ENCODE measurements around the gene PRAF2.

Gene PRAF2

DNA sequence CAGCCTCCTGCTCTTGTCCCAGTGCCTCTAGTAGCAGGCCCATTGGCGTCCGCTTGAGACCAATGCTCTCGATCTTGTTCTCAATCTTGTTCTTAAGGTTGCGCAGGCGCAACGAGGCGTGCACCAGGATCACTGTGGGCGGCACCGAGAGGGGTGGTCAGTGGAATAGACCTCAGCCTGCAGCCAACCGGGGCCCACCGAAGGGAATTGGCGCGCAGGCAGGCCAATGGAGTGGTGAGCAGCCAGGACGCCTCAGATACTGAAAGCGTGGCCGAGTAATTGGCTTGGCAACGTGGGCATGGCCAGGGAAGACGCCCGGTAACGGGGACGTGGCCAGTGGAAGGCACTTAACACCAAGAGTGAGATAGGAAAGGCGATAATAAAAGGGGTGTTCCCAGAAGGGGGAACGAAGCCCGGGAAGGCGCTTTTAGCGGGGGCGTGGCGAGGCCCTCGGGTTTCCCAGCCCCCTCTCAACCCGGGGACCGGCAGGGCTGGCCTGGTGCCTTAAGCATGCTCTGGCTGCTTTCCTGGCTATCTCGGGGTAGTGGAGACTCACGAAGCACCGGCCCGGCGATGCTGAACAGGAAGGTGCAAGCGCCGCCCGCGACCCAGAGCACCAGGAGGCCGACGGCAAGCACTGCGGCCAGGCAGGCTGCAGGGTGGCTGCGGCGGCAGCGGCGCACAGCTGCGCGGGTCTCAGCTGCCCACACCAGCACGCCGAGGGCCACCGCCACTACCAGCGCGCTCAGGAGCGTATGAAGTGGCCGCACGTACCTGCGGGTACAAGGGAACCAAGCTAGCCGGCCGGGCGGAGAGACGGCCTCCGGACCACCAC is 1.7 kb downstream of the PRAF2 start:
- peak; percentile 90 for DNase-seq

- no peak for DNase-seq
Observed at GRCh38 chrX:49070988-49071387, 2.8 kb downstream of the PRAF2 start.

DNA sequence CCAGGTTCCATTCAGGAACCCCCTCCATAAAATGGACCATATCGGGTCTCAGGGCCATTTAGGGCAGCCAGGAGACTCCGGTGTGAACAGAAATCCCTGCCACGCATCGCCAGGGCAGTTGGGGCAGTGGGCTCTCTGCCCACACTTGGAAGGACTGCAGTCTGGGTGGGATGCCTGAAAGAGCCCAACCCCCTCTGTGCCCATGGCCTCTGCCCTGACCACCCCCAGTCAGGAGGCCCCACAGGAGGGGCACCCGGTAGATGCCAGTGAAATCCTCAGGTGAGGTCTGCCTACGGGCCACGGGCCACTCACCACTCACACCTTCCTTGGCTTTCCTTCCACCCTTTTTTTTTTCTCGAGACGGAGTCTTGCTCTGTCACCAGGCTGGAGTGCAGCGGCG is 4.8 kb downstream of the PRAF2 start:
- no peak for DNase-seq

- DNase-seq, result no peak
Observed at GRCh38 chrX:49067285-49068120, 6.3 kb downstream of the PRAF2 start.

DNA sequence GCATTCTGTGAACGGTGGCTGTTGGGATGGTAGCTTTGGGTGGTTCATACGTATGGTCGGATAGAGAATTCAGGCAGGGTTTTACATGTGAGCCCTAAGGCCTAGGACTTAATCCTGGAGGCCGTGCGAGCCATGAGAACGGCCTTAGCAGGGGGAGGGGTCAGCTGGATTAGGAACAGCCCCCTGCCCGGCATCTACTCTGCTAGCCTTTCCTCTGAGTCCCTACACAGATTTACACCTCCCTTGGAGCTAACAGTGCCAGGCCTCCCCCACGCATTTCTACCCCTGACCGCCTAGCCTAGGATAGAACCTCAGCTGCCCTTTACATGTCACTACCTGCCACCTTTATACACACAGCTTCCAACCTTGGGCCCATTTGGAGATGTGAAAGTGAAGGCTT is 7.1 kb downstream of the PRAF2 start:
- no peak for DNase-seq

GRCh38 chrX:49066278-49066677 is 7.5 kb downstream of the PRAF2 start:
- DNase-seq, result no peak

DNA sequence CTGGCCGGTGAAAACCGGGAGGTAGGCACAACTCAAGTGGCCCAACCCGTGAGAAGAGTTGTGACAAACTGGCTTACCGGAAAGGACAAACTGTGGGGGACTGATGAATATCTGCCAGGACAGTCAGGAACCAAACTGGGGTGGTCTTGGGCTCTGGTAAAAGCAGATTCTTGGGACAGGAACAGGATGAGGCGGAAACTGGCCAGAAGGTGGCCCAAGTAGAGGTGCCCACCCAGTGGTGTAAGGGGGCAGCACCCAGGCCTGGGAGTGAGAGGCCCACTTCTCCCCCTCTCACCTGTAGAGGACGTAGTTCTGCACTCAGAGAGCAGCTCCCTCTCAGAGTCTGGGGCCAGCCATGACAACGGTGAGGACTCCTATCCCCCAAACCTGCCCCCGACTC is 9.1 kb downstream of the PRAF2 start:
- DNase-seq, result no peak

DNA sequence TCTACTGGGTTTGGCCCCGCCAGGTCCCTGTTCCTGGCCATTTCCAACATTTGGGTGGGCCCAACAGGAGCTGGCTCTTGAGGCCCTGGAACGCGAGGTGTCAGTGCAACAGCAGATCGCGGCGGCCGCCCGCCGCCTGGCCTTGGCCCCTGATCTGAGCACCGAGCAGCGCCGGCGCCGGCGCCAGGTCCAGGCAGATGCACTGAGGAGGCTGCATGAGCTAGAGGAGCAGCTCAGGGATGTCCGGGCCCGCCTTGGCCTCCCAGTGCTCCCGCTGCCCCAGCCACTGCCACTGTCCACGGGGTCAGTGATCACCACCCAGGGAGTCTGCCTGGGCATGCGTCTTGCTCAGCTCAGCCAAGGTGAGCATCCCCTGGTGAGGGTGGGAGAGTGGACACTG is 9.5 kb downstream of the PRAF2 start:
- DNase-seq, result no peak

- DNase-seq, result no peak
Observed at GRCh38 chrX:49063715-49064114, 10.1 kb downstream of the PRAF2 start.

- DNase-seq, result no peak
Observed at GRCh38 chrX:49061916-49062315, 11.9 kb downstream of the PRAF2 start.

DNA sequence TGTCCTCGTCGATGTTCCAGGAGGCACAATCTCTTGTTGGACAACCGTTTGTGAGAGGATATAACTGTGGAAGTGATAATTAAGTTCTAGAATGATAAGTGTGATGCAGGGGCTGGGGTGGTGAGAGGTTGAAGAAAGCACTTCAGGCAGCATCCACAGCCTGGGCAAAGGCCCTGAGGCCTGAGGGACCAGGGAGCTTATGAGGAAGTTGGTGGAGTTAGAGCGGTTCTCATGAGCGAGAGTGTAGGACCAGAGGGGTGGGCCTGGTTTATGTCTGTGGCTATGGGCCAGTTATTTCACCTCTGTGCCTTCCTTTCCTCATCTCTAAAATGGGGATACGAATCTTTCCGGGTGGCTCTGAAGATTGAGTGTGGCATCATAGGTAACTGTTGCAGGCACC is 12.3 kb downstream of the PRAF2 start:
- DNase-seq, result no peak

- DNase-seq, result no peak
Observed at GRCh38 chrX:49060914-49061313, 12.9 kb downstream of the PRAF2 start.

DNA sequence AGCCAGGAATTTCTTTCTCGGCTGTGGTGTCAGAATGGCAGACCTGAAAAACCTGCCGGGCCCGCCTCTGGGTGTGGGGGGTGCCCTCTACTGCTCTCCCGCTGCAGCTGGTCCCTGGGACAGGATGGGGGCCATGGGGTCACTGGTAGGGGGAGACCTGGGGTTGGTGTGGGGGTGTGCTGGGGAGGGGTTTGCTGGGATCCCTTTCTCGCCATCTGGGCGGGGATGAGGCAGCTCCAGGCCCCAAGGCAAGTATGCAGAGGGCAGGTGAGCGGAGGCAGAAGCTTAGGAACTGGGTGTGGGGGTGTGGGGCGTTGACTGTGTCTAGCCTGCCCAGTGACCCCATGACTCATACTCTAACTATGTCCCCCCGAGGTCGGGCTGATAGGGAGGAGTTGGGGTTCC is 14.1 kb downstream of the PRAF2 start:
- no peak for DNase-seq

- DNase-seq, result no peak
Observed at GRCh38 chrX:49059201-49059600, 14.6 kb downstream of the PRAF2 start.

- no peak for DNase-seq
Observed at GRCh38 chrX:49058794-49059193, 15.0 kb downstream of the PRAF2 start, which contains the start of gene CCDC120. Gene CCDC120 (plus strand): TSS chrX:49058999. CDS start chrX:49062042, 3,043 bp downstream.

- no peak for DNase-seq
Observed at GRCh38 chrX:49054073-49054762, 19.6 kb downstream of the PRAF2 start.

- DNase-seq, result peak; percentile 83
Observed at GRCh38 chrX:49053223-49054072, 20.4 kb downstream of the PRAF2 start.

DNA sequence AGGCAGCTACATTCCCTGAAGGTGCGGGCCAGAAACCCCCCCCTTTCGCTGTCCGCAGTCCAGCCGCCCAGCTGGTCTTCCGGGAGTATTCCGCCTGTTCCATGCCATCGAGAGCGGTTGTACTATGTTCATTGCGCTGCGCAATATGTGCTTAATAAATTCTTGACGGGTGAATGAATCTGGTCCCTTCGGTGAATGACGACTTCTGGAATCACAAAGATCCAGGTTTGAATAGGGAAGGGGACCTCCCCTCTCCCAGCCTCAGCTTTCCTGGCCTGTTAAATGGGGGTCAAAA is 29.9 kb downstream of the PRAF2 start:
- no peak for DNase-seq

DNA sequence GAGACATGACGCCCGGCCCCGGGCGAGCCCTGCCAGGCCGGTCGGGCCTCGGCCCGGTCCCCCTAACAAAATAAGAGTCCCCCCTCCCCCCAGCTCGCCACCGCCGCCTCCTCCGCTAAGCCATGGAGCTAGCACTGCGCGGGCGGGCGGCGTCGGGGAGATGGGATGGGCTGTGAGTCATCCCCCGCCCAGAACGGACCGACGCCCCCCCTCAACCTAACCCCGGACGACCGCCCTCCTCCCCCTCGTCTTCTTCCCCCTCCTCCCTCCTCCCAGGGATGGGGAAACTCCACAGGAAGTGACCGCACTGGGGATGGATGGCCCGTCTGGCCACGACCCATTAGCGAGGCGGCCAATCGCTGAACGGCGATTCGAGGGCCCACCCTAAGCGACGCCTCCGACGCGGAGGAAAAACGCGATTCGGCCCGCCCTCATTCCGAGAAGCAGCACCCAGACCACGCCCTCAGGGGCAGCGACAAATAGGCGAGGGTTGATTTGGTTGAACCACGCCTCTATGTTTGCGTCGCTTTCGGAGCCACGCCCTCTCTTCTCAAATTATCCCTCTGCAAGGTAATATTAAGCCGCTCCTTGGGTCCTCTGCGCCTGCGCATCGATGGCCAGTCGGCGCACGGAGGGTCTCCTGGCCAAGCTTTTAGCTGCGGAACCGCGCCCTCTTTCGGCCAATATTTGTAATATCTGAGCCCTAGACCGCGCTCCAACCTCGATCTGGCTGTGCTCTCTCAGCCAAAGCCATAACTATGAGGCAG is 30.4 kb downstream of the PRAF2 start, which contains the start of gene TFE3:
TSS of gene TFE3 (minus strand) at position 138 of the 767 bp plus-strand sequence. CDS start at position 7, 131 bp downstream.
- peak; percentile 98 for DNase-seq

DNA sequence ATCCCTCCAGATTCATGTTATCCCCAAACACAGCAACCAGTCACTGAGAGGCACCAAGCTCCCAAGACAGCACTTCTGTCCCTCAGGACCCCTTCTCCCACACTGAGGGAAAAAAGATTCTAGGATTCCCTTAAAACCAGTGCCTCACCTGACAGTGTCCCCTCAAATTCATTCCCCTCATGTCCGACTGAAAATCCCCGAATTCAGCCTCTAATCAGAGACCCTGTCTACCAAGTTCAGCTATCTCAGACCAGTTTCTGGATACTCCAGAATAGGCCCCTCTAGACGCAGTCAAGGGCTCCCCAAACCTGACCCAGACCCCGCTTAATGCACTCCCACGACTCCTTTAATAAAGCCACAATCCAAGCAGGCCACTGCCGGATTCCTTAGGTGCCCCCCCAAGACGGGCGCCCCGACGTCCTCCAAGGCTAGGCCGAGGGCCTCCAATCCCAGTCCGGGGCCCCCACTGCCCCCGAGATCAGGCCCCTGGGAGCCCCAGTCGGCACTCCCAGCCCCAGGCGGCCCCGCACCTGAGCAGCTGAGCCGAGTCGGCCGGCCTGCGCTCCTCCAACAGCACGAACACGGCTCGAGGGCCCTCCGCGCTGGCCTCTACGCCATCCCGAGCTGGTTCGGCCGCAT is 31.1 kb downstream of the PRAF2 start:
- no peak for DNase-seq
